B cell (primary cell): ENCODE data around the gene BDKRB1. TPM values are rescaled to one million over a fixed set of nuclear protein-coding genes. Genes with fewer than 3 reads are reported as not detected.

Source experiments
- ATAC-seq: fragments of 200-7000 bp; cut with Tn5 transposase; one replicate; pipeline ENCODE4 v1.10.0; 2021; ENCODE audit warnings: low read depth, mild to moderate bottlenecking, moderate number of reproducible peaks, moderate library complexity
- CTCF ChIA-PET: fragments of 350-600 bp; sonication (Branson Sonifier 250); formaldehyde crosslinking; loops from one replicate; lab custom pipeline; 2021; ENCODE audit warnings: antibody characterized with exemption, inconsistent platforms; lab: Charles Lee
- POLR2A ChIA-PET: fragments of 350-600 bp; sonication (Branson Sonifier 250); formaldehyde crosslinking; loops from one replicate; lab custom pipeline; 2021; ENCODE audit warnings: antibody characterized with exemption; lab: Charles Lee
- DNase-seq: peaks from one replicate; pipeline ENCODE4 v3.0.0; 2013
- H2AFZ ChIP-seq: 2 replicates; pipeline ENCODE4 v1.6.1; 2012; ENCODE audit warnings: mild to moderate bottlenecking, low read depth, low read length; ENCODE audit not compliant: insufficient read depth, poor library complexity, severe bottlenecking
- H3K27ac ChIP-seq, 2 donors: 1 replicate in 1 of 2; 2 replicates in 1 of 2; pipeline ENCODE4 v1.5.1; 2012 to 2013; ENCODE audit warnings: low read length in 2 of 2, mild to moderate bottlenecking in 2 of 2, moderate library complexity in 1 of 2
- H3K27me3 ChIP-seq, 4 experiments: fragments of 200-600 bp in 1 of 4; sonication (generic) in 1 of 4; replicated peaks in 1 of 4; 1 replicate in 2 of 4; 2 replicates in 2 of 4; pipeline versions ENCODE4 v1.6.1 to v1.7.0; 2013 to 2016; ENCODE audit warnings: low read length in 3 of 4, mild to moderate bottlenecking in 2 of 4, mixed read lengths in 1 of 4, moderate library complexity in 1 of 4; ENCODE audit not compliant: insufficient read depth in 4 of 4, control insufficient read depth in 3 of 4; ENCODE audit errors: control extremely low read depth in 1 of 4
- H3K36me3 ChIP-seq, 2 experiments: replicated peaks in 1 of 2; 1 replicate in 1 of 2; 2 replicates in 1 of 2; pipeline versions ENCODE4 v1.6.1 to v1.7.1; 2013; ENCODE audit warnings: low read length in 1 of 2; ENCODE audit not compliant: insufficient read depth in 2 of 2, control insufficient read depth in 1 of 2; ENCODE audit errors: control extremely low read depth in 1 of 2, extremely low read depth in 1 of 2
- H3K4me1 ChIP-seq, 2 donors: fragments of 200-600 bp in 1 of 2; sonication (generic) in 1 of 2; 1 replicate in 1 of 2; 2 replicates in 1 of 2; pipeline versions ENCODE4 v1.5.1 to v1.6.1; 2013 to 2017; ENCODE audit warnings: low read length in 2 of 2; ENCODE audit not compliant: control insufficient read depth in 2 of 2, insufficient read depth in 2 of 2
- H3K4me2 ChIP-seq: replicated peaks from 2 replicates; pipeline ENCODE3; 2012; ENCODE audit warnings: mild to moderate bottlenecking, low read depth, low read length; ENCODE audit not compliant: poor library complexity, severe bottlenecking
- H3K4me3 ChIP-seq, 5 experiments: fragments of 200-600 bp in 1 of 5; sonication (generic) in 1 of 5; 1 replicate in 3 of 5; 2 replicates in 2 of 5; pipeline versions ENCODE4 v1.5.1 to v1.7.0; 2011 to 2016; ENCODE audit warnings: low read length in 4 of 5, mild to moderate bottlenecking in 4 of 5, low read depth in 2 of 5, control low read depth in 1 of 5, moderate library complexity in 1 of 5; ENCODE audit not compliant: insufficient read depth in 1 of 5; ENCODE audit errors: control extremely low read depth in 1 of 5, extremely low read depth in 1 of 5
- H3K79me2 ChIP-seq: fragments of 200-600 bp; sonication (generic); one replicate; pipeline ENCODE4 v1.6.0; 2016; ENCODE audit warnings: low read length; ENCODE audit not compliant: control insufficient read depth, insufficient read depth
- H3K9ac ChIP-seq: fragments of 200-600 bp; sonication (generic); 2 replicates; pipeline ENCODE4 v1.6.1; 2017; ENCODE audit warnings: mild to moderate bottlenecking, low read length, moderate library complexity
- H3K9me3 ChIP-seq, 3 donors: one replicate each; pipeline versions ENCODE4 v1.6.1 to v1.7.1; 2013; ENCODE audit warnings: low read length in 2 of 3; ENCODE audit not compliant: control insufficient read depth in 2 of 3, insufficient read depth in 1 of 3; ENCODE audit errors: control extremely low read depth in 1 of 3
- H4K20me1 ChIP-seq: 2 replicates; pipeline ENCODE4 v1.6.0; 2012; ENCODE audit warnings: mild to moderate bottlenecking, low read length; ENCODE audit not compliant: insufficient read depth, control insufficient read depth, poor library complexity, severe bottlenecking
- H3K27ac Mint-ChIP-seq: one replicate; pipeline ENCODE4 v1.8.0; 2021; ENCODE audit warnings: mixed read lengths
- H3K27me3 Mint-ChIP-seq: one replicate; pipeline ENCODE4 v1.8.0; 2021; ENCODE audit warnings: mixed read lengths
- H3K4me1 Mint-ChIP-seq: one replicate; pipeline ENCODE4 v1.8.0; 2021; ENCODE audit warnings: mixed read lengths
- H3K4me3 Mint-ChIP-seq: one replicate; pipeline ENCODE4 v1.8.0; 2021; ENCODE audit warnings: mixed read lengths
- H3K9me3 Mint-ChIP-seq: one replicate; pipeline ENCODE4 v1.8.0; 2022; ENCODE audit warnings: mixed read lengths; ENCODE audit not compliant: insufficient read depth
- CTCF ChIP-seq: fragments of 200-600 bp; IDR thresholded peaks from one replicate; pipeline ENCODE4 v1.8.0; 2022; ENCODE audit warnings: antibody characterized with exemption, mild to moderate bottlenecking
- EZH2 ChIP-seq: IDR thresholded peaks from 2 replicates; pipeline ENCODE4 v1.6.1; 2012; ENCODE audit warnings: borderline replicate concordance, low read depth, mild to moderate bottlenecking, moderate library complexity, low read length; ENCODE audit not compliant: insufficient read depth, poor library complexity, severe bottlenecking
- WGBS: methylation state at CpG from one replicate; pipeline ENCODE4 v1.1.5; 2013; ENCODE audit warnings: missing lambda C conversion rate; ENCODE audit not compliant: insufficient coverage; 5-methylcytosine and 5-hydroxymethylcytosine counted together
- intact Hi-C: fragments of 100-400 bp; cut with micrococcal nuclease; formaldehyde crosslinking; loops from one replicate; pipeline ENCODE4 v1.10.0; 2022
- polyA plus RNA-seq: library from polyadenylated mRNA; depleted of rRNA; stranded (reverse); fragments of >200 nt; gene quantifications from 2 replicates; pipeline ENCODE4 v1.2.3, GENCODE V29; 2012
- total RNA-seq, 2 donors: library from RNA; stranded (reverse); fragments of 120-200 nt in 1 of 2; gene quantifications; 1 replicate in 1 of 2; 2 replicates in 1 of 2; pipeline versions ENCODE4 v1.2.3 to v1.2.4, GENCODE V29; 2013 to 2022

The BDKRB1 gene
- total and polyA plus RNA-seq, 2 donors (not counting 1 experiment from before 2014, with no cell fraction given): not detected

GRCh38 chr14:96207686-96208085 lies 48.3 kb upstream of the BDKRB1 start:
- no peaks in the 10 kb centered on the region for H3K9me3 Mint-ChIP-seq
- H3K4me2 ChIP-seq: no peak overlapping the region
- H3K9ac ChIP-seq: no peak overlapping the region
- H3K4me1 ChIP-seq: peaks cover 6 to 12% of the 10 kb centered on the region in 2 donors
- TF ChIP-seq CTCF: no peak
- intact Hi-C loops: no loop called here
- CTCF ChIA-PET: interaction anchor here (0.5 kb wide), 1 partner anchor 520 kb away, joined by 4 read pairs; no protein-coding TSS in a partner anchor
- no peak overlapping the region for H2AFZ ChIP-seq
- H3K4me3 ChIP-seq: no peak overlapping the region
- H3K27me3 Mint-ChIP-seq: peaks cover 30% of the 10 kb centered on the region
- no peak overlapping the region for H3K27ac Mint-ChIP-seq
- H3K36me3 ChIP-seq: no peaks in the 10 kb centered on the region
- WGBS: 93% methylated on average over 4 of the region's 5 CpGs
- no peak overlapping the region for H3K27ac ChIP-seq
- H3K27me3 ChIP-seq: peaks cover 0 to 42% (median 5%) of the 10 kb centered on the region in 4 experiments
- POLR2A ChIA-PET: no interaction called here
- H4K20me1 ChIP-seq: no peaks in the 10 kb centered on the region
- H3K4me1 Mint-ChIP-seq: no peaks in the 10 kb centered on the region
- ATAC-seq (no peak), DNase-seq (no peak)
- H3K4me3 Mint-ChIP-seq: no peak overlapping the region
- no peaks in the 10 kb centered on the region for H3K79me2 ChIP-seq
- H3K9me3 ChIP-seq: peaks cover 0 to 26% (median 4%) of the 10 kb centered on the region in 3 donors

- TF ChIP-seq EZH2 (no peak), CTCF (no peak)
- no peak overlapping the region for H3K27ac ChIP-seq
- intact Hi-C loops: no loop called here
- H4K20me1 ChIP-seq: no peaks in the 10 kb centered on the region
- ATAC-seq: no peak
- no peaks in the 10 kb centered on the region for H3K79me2 ChIP-seq
- peaks cover 0 to 27% (median 4%) of the 10 kb centered on the region in 3 donors for H3K9me3 ChIP-seq
- H3K4me1 ChIP-seq: peaks cover 6 to 12% of the 10 kb centered on the region in 2 donors
- no peak for DNase-seq
- Mint-ChIP-seq H3K27ac (no peak overlapping the region), H3K4me3 (no peak overlapping the region), H3K27me3 (peaks cover 21% of the 10 kb centered on the region), H3K9me3 (no peaks in the 10 kb centered on the region), H3K4me1 (no peaks in the 10 kb centered on the region)
- no peak overlapping the region for H3K4me3 ChIP-seq
- 87% methylated on average over 10 of the region's 12 CpGs for WGBS
- peaks cover 0 to 40% (median under 1%) of the 10 kb centered on the region in 4 experiments for H3K27me3 ChIP-seq
- H3K9ac ChIP-seq: no peak overlapping the region
- ChIA-PET POLR2A (no interaction called here), CTCF (no interaction called here)
- no peak overlapping the region for H3K4me2 ChIP-seq
- H2AFZ ChIP-seq: no peak overlapping the region
- no peaks in the 10 kb centered on the region for H3K36me3 ChIP-seq
Measured at GRCh38 chr14:96208739-96209138, 47.3 kb upstream of the BDKRB1 start.
